ENCODE results near the gene KCP. TPM values are rescaled to one million over a fixed set of nuclear protein-coding genes. Genes with fewer than 3 reads are reported as not detected.
"Not testable (repeated sequence)": the region's sequence is repeated elsewhere in the genome, so short reads cannot be mapped to it uniquely, and the experiment has no call there.

Gene KCP
- total RNA-seq, 1 donor from 2014 or later: 14.5 TPM

GRCh38 chr7:128921866-128922440, 11.4 kb upstream of the KCP start:
- DNase-seq (ENCODE audit: low spot score): no peak

DNA sequence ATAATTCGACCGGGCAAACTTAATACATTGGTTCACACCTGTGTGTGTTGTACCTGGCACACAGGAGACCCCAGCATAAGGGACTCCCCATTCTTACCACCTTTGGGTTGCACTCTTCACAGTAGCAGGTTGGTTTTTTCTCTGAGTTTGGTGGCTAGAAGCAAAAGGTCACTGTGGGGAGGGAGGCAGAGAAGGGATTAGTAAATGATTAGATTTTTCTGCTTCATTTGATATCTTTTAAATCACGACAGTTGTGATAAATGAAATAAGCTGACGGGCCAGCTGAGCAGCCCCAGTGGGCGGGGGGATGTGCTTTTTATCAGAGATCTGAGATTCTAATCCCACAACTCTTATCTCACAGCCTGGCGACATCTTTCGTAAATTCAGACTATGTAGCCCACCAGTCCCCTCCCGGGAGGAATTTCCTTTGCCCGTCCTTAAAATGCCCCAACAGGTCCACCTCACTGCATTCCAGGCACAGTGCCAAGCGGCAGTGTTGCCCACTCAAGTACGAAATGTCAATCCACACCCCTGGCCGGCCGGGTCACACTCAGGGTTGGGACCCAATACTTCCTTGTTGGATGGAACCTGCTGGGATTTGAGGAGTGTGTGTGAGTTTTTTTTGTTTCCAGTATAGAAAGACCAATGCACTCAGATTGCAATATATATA, 10.5 kb upstream of the KCP start:
- DNase-seq (ENCODE audit: low spot score): no peak

- no peak for DNase-seq (ENCODE audit: low spot score)
Measured at GRCh38 chr7:128919881-128920799, 9.6 kb upstream of the KCP start.

DNA sequence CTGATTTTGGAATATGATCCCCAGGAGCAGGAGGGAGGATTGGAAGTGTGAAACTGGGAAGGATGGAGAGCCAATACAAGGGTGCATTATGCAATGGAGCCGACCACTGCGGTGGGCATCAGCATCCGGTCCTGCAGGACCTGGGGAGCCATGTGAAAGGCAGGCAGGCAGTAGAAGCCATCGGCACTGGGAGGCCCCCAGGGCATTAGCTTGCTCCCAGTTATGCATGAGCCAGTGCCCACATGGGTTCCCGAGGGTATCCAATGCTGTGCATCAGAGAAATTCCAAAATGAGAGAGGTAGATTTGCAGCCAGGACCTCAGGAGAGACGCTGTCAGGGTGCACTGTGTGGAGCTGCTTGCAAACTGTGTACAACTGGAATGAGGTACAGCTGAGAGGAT, 8.7 kb upstream of the KCP start:
- no peak for DNase-seq (ENCODE audit: low spot score)

- no peak for DNase-seq (ENCODE audit: low spot score)
Measured at GRCh38 chr7:128918016-128918665, 7.6 kb upstream of the KCP start.

- DNase-seq (ENCODE audit: low spot score): no peak
Measured at GRCh38 chr7:128917122-128917521, 6.6 kb upstream of the KCP start.

GRCh38 chr7:128916643-128916915, 6.1 kb upstream of the KCP start:
- no peak for DNase-seq (ENCODE audit: low spot score)

DNA sequence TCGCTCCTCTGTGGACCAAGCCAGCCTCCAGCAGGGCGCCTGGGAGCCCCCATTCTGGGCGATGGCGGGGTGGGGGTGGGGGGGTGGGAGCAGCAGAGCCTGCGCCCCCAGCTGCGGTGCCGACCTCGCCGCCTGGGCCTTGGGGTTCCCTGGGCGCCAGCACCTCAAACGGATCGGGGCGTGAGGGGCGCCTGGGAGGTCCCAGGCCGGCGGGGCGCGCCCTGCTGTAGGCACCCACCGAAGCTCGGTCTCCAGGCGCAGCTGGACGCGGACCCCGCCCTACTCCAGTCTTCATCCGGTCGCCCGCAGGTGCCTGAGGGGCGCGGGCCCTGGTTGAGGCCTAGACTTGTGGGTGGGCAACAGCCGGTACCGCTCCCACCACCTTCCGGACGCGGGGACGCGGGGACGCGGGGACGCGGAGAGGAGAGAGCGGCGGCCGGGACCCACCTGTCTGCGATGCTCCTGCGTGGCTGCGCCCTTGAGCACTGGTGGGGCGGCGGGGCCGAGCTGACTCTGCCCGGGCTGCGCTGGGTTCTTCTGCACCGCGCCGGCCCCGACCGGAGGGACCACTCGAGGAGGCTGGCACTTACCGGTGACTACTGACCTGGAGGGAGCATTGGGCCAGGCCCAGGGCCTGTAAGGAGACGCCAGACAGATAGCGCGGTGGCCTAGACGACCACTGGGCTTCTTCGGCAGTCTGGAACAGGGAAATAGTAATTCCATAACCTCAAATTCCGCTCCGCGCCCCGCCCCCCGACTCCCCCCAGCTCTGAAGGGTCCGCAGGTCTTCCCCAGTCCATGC, 5.5 kb upstream of the KCP start:
- DNase-seq (ENCODE audit: low spot score): no peak

DNA sequence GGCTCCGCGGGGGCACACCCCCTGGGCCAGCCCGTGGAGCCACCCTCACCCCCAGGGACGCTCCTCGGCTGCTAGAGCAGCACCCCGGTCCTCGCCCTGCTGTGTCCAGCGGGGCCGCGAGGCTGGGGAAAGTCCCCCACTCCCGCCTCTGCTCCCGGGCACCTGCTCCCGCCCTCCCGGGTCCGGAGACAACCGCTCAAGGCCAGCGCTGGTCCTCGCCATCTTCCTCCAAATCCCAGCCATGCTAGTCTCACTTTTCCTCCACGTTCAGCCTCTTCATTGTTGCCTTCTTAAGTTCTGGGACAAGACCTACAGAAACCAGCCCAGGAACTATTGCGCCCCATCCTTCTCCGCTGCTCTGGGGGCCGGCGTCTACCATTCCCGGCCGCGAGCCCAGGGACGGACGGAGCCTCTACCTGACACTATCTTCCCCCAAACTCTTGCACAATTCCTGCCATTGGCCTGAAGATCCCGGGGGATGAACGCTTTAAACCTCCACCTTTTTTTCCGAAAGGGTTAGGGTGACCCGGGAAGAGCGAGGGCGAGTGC, 4.8 kb upstream of the KCP start:
- DNase-seq (ENCODE audit: low spot score): no peak

- DNase-seq (ENCODE audit: low spot score): no peak
Measured at GRCh38 chr7:128914566-128915151, 4.2 kb upstream of the KCP start.

DNA sequence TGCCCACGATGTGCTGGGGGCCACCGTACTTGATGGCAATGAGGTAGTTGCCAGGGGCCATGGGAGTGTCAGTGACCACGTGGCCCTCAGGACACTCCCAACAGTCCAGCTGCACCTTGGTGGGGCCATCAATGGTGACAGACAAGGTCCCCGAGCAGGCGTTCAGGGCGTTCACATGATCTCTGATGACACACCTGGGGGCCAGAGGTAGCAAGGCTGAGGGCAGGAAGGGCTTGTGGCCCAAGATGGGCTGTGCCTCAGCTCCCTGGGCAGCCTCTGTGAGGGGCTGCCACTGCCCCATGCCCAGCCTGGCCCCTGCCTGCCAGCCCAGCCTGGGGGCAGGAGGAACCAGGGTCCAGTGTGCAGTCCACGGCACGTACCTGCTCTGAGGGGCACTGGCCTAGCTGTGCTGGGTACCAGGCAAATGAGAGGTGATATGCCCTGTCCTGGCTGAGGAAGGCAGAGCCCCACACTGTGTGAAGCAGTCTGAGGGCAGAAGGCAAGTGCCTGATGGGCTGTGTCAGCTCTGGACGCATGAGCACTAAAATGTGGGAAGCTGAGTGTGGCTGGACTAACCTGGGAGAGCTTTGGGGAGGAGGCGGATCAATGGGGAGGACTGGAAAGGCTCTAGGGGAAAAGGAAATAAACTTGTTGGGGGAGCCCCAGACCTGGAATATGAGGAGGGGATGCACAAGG, 3.5 kb upstream of the KCP start:
- DNase-seq (ENCODE audit: low spot score): no peak

DNA sequence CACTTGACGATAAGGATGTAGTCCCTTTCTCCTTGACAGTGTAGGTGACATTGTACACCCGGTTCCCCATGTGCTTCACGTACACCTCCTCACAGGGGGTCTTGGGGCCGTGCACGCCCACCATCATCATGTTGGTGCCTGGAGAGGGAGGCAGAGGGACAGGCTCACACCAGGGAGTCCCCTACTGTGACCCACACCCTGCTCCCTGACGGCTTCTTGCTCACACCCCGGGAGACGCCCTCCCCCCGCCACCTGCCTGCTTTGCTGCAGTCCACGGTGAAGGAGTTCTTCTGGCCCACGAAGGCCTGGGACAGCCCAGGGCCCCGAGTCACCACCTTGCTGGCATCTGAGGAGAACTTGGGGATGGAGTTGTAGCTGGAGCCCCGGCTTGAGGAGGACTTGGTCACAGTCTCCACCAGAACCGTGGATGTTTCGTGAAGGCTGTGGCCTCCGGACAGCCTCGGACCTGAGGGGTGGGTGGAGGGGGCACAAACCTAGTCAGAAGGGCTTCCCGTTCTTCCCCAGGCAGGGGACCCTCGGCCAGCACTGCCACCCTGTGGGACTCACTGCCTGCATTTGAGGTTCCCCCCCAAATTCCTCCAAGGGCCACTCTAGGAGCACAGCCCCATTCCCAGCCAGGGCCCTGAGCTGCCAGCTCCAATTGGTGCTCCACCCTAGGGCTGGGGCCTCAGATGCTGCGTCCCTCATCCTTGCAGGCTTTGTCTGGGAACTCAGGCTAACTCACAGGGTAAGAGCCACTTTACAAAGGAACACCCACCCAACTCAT, 2.4 kb upstream of the KCP start:
- not testable (repeated sequence) for DNase-seq (ENCODE audit: low spot score)

DNA sequence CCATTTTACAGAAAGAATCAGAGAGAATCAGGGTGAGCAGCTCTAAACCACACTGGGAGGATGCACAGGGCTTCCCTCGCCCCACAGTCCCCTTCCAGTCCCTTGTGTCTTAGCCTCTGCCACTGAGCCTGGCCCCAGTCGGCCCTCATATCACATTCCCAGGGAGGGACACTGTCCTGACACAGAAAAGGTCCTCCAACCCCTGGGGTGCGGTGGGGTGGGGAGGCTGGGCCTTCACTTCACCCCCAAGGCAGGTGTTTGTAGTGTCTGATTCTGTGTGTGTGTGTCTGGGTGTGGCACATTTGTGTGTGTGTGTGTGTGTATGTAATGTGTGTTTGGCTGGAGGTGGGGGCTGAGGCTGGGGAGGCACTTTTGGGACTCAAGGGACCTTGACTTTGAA, 1.8 kb upstream of the KCP start:
- DNase-seq (ENCODE audit: low spot score): no peak

DNA sequence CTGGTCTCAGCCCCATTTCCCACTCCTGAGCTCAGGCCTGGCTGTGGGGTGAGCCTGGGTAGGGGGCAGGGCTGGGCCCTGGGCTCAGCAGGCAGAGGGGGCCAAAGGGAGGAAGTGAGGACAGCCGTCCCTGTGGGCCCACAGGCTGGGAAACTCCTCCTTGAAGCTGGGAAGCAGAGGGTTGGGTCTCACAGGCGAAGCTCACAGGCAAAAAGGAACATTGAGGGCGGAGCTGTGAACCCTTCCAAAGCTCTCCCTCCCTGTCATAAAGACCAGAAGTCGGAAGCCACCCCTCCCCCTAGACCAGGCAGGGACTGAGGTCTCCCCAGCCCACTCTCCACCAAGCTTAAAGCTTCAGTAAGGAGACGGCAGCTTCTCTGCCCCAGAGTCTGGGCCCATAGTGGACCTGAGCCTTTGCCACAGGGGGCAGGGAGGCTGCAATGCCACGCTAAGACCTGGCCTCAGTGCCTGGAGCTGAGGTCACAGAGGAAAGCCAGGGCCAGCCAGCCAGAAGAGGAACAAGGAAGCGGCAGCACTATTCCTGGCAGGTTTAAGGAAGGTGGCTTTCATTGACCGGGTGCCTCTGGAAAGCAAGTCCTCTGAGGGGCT, 1.0 kb upstream of the KCP start:
- DNase-seq (ENCODE audit: low spot score): no peak

GRCh38 chr7:128909625-128910568, 612 bp downstream of the KCP start:
- no peak for DNase-seq (ENCODE audit: low spot score)

DNA sequence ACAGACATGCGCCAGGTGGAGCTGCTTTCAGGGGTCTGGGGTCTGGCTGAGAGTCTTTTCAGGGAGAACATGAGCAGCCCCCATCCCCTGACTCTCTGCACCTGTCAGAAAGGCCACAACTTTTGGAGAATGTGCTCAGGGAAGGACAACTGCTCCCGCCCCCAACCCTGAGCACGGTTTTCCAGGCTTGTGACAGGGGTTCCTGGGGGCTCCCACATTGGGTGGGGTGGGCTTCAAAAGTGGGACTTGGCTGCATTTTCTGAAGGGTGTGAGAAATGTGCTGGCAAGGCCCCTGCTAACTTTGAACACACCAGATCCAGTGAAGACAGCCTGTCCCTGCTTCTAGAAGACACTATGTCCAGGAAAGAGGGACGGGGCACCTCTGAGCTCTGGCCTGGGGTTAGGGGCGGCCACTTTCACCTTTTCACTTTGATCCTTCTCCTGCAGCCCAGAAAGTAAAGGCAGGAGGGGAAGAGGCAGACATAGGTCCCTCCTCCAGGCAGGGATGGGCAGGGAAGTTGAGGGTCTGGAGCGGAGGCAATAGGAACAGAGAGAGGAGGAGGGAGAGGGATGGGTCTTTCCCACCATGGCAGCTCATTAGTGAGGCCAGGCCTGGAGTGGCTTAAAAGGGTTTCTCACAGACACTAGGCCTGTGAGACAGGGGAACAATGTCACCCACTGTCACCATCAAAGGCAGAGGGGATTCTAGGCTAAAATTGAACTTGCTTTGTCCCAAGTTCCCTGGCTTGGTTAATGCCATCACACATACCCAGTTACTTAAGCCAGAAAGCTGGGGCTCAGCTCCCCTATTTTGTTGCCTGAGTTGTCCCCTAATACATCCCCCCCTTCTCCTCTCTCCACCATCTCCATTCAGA, 1.5 kb downstream of the KCP start:
- DNase-seq (ENCODE audit: low spot score): no peak

Data from ureter (tissue), 1 donor.